Erythroblast (primary cell): ENCODE measurements around the gene THOP1.
"Not testable (repeated sequence)": the region's sequence is repeated elsewhere in the genome, so short reads cannot be mapped to it uniquely, and the experiment has no call there.

Experiments used
- DNase-seq, 2 experiments: peaks; one replicate each; lab custom pipeline; 2025; lab: John Stamatoyannopoulos, UW
- GATA1 ChIP-seq: IDR thresholded peaks from 2 replicates; pipeline ENCODE4 v1.6.1; 2011; ENCODE audit warnings: low read depth, mild to moderate bottlenecking, control low read depth, low read length, moderate library complexity
- POLR2A ChIP-seq: IDR thresholded peaks from 2 replicates; pipeline ENCODE4 v1.6.1; 2011; ENCODE audit warnings: mild to moderate bottlenecking, low read length

THOP1 gene

GRCh38 chr19:2782936-2783780, 2.1 kb upstream of the THOP1 start, which contains the start of gene SGTA:
SGTA (minus strand) TSS chr19:2783273; CDS start chr19:2769068, 14,205 bp downstream.
- DNase-seq, result peak; percentile 99
- TF ChIP-seq POLR2A (peak; percentile 85), GATA1 (no peak)

- no peak for TF ChIP-seq POLR2A
- TF ChIP-seq GATA1, result no peak
- no peak for DNase-seq
Observed at GRCh38 chr19:2783781-2784145, 1.5 kb upstream of the THOP1 start.

- no peak for TF ChIP-seq POLR2A
- TF ChIP-seq GATA1, result no peak
- DNase-seq, result no peak
Observed at GRCh38 chr19:2787115-2787514, 1.8 kb downstream of the THOP1 start.

GRCh38 chr19:2788237-2788636, 2.9 kb downstream of the THOP1 start:
- DNase-seq, result no peak
- no peak for TF ChIP-seq POLR2A

GRCh38 chr19:2790194-2790556, 4.9 kb downstream of the THOP1 start:
- TF ChIP-seq POLR2A (no peak), GATA1 (no peak)
- no peak for DNase-seq

GRCh38 chr19:2790557-2791271, 5.4 kb downstream of the THOP1 start:
- DNase-seq, result no peak
- TF ChIP-seq POLR2A, result no peak
- TF ChIP-seq GATA1, result no peak

- TF ChIP-seq GATA1 (no peak), POLR2A (no peak)
Observed at GRCh38 chr19:2791440-2791839, 6.1 kb downstream of the THOP1 start.

GRCh38 chr19:2791876-2792275, 6.6 kb downstream of the THOP1 start:
- TF ChIP-seq GATA1, result no peak
- DNase-seq, result no peak

More at GRCh38 chr19:2791440-2791839, 6.1 kb downstream of the THOP1 start:
- DNase-seq, result no peak

- DNase-seq, result not testable (repeated sequence)
Observed at GRCh38 chr19:2792666-2793065, 7.4 kb downstream of the THOP1 start.

- no peak for DNase-seq
- TF ChIP-seq GATA1, result no peak
- TF ChIP-seq POLR2A, result no peak
Observed at GRCh38 chr19:2793126-2793525, 7.8 kb downstream of the THOP1 start.

- TF ChIP-seq POLR2A (no peak), GATA1 (no peak)
- DNase-seq, result no peak
Observed at GRCh38 chr19:2793577-2793976, 8.3 kb downstream of the THOP1 start.

GRCh38 chr19:2795827-2796658, 10.7 kb downstream of the THOP1 start:
- DNase-seq, result no peak
- no peak for TF ChIP-seq GATA1

- no peak for TF ChIP-seq GATA1
- no peak for TF ChIP-seq POLR2A
- no peak for DNase-seq
Observed at GRCh38 chr19:2796659-2797266, 11.5 kb downstream of the THOP1 start.

- no peak for TF ChIP-seq GATA1
- no peak for TF ChIP-seq POLR2A
- DNase-seq, result no peak
Observed at GRCh38 chr19:2797280-2797679, 12.0 kb downstream of the THOP1 start.
